ENCODE results near the gene BAD.
"Not testable (repeated sequence)": the region's sequence is repeated elsewhere in the genome, so short reads cannot be mapped to it uniquely, and the experiment has no call there.

The BAD gene

DNA sequence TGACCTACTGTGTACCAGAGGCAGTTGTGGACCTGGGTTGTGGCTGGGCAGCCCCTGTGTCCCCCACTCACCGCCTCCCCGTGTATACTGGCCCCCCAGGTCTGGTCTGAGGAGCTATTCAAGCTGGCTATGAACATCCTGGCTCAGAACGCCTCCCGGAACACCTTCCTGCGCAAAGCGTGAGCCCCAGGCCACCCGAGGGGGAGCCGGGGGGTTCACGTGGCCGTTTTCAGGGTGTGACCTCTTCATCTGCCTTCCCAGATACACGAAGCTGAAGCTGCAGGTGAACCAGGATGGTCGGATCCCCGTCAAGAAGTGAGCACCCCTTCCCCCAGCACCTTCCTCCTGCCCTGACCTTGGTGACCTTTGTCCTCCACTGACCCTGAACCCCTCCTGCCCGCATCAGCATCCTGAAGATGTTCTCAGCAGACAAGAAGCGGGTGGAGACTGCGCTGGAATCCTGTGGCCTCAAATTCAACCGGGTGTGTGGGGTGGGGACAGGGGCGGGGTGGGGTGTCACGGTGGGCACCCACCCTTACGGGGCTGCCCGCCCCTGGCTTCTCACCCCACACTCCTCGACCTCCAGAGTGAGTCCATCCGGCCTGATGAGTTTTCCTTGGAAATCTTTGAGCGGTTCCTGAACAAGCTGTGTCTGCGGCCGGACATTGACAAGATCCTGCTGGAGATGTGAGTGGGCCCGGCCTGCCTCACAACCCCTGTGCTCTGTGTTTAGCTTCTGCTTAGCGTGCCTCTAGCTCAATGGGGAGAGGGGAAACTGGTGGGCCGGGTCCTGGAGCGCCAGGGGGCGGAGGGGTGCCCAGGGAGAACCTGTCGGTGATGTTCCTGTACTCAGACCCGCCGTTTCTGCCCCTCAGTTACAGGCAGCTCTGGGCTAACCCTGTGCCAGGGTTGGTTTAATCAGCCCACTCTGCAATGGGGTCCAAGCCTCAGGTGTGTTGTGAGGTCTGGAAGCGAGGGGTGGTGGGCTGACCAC lies 29.0 kb downstream of the BAD start:
- DNase-seq: no peak

GRCh38 chr11:64254326-64254725 lies 30.1 kb downstream of the BAD start:
- no peak for DNase-seq

DNA sequence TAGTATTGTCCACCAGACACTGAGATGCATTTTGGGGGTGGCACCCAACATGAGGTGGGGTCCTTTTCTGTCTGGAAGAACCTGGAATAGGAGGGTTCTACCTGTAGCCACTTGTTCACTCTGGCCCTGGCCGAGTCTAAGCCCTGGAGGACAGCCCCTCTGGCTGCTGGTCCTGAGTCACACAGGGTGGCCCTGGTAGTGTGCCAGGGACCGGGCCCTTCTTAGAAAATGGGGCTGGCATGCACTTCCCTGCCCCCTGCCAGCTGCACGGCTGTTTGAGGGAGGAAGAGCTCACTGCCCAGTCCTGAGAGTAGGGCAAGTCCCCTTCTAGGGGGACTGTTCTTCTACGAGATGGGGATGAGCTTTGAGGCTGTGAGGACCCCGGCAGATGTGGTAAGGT lies 31.0 kb downstream of the BAD start:
- DNase-seq: no peak

GRCh38 chr11:64253043-64253442 lies 31.4 kb downstream of the BAD start:
- DNase-seq: no peak

GRCh38 chr11:64252003-64252872 lies 32.2 kb downstream of the BAD start:
- no peak for DNase-seq

DNA sequence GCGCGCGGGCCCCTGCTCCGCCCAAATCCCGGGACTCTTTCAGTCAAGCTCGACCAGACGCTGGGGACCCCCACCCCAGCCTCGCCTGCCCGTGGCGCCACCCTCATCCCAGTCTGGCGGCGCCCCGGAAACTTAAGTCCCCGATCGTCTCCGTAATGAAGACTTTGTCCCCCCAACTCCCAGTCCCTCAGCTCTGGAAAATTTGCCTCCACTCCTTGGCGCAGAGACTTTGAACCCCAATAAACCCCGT lies 32.8 kb downstream of the BAD start:
- no peak for DNase-seq

GRCh38 chr11:64251016-64251752 lies 33.3 kb downstream of the BAD start, which contains the start of gene PLCB3:
Gene PLCB3 (plus strand): TSS chr11:64251530. CDS start chr11:64251650, 120 bp downstream.
- peak; percentile 76 for DNase-seq

DNA sequence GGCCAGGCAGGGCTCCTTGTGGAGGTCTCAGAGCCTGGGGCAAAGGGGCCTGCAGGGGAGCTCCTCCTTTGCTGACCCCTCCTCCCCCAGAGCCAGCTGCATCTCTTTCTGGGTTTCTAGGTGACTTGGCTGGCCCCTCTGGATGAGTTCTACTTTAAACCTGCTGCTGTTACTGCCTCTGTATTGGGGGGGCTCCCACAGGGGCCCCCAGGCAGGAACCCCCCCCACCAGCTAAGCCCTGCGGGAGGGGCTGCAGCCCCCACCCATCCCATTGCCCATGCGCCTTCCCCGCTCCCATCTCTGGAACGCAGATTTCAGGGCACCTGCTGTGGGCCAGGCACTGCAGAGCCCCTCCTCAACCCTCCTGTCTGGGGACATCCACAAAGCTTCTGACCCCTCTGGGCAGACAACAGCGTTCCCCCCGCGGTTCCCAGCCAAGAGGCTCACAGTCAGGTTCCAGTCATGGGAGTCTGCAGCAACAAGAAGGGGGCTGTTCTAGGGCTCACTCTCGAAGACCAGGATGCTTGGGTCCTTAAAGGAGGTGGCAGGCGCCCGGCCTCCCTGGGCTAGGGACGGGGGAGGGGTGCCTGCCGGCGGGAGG lies 34.0 kb downstream of the BAD start:
- no peak for DNase-seq

DNA sequence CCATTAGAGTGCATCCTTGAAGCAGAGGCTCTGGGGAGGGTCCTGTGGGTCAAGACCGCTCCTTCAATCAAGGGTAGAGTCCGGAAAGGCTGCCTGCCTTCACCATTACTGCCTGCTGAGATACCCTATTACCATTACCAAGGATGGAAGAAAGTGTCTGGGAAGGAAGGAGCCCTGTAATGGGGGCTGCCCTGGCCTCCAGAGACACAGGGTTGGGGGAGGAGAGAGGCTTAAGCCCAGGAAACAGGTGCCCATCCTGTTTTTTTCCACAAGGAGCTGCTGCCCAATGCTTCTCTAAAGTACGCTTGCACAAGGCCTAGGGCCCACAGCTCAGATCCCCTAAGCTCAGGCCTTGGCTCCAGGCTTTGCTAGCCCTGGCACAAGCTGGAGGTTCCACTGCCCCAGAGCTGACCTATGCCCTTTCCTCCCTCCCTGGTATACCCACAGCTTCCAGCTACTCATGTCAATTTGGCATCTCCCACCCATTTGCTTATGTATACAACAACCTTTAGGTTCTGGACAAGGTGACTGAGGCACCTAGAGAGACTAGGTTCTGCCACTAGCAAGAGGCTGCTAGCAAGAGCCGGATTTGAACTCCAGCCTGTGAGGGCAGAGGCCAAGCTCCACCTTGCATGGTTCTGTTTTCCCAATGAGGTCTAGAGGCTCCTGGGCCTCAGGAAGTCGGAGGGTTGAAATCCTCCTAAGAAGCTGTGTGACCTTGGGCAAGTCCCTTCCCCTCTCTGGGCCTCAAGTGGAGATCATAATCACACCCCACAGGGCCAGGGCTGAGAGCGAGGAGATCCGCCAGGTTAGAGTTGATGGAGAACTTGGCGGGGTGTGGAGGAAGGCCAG lies 34.7 kb downstream of the BAD start:
- DNase-seq: no peak

DNA sequence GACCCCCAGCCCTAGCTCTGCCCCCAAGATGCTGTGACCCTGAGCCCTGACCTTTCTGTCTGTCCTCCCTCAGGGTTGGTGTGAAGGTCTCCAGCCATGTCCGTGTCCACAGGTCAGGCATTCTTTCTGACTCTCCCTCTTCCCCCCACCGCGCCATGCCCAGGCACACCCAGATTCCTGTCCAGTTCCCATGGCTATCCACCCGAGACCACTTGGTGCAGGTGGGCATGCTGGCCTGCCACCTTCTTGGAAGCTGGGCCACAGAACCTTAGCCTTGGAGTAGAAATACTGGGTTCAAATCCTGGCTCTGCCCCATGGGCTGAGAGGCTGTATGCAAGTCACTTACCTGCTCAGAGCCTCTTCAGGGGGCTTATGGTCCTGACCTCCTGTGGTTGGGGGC lies 35.4 kb downstream of the BAD start:
- DNase-seq: no peak

DNA sequence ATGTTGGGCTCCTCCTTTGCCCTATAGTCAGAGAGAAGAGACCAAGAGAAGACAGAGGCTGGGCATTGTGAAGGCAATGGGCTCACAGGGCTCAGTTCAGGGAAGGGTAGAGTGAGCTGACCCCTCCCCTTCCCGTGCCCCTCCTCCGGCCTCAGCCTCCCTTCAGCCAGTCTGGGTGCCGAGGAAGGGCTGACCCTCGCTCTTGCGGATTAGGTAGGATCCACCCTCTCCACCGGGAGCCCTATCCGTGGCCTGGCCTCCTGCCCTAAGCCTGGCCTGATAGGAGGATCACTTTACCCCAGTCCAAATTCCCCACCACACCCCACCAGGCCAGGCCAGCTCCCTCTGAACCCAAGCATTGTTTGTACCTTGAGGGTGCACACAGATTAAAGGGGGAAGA lies 35.9 kb downstream of the BAD start:
- no peak for DNase-seq

GRCh38 chr11:64247729-64248531 lies 36.5 kb downstream of the BAD start:
- DNase-seq: no peak

- peak; percentile 93 for DNase-seq
These were observed 37.4 kb downstream of the BAD start, which contains the start of gene PPP1R14B for GRCh38 chr11:64246871-64247728. Gene PPP1R14B (minus strand): TSS chr11:64246943. CDS start chr11:64246673, 270 bp downstream.

DNA sequence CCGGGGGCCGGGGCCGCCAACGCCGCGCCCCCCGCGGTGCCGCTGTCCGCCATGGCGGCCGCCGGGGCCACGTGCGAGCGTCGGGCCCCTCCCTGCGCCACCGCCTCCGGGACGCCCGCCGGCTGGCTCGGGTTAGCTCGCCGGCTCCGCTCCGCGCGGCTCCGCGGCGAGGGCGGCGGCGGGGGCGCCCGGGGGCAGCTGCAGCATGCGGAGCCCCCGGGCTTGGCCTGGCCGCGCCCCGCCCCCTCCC lies 37.9 kb downstream of the BAD start:
- not testable (repeated sequence) for DNase-seq

DNA sequence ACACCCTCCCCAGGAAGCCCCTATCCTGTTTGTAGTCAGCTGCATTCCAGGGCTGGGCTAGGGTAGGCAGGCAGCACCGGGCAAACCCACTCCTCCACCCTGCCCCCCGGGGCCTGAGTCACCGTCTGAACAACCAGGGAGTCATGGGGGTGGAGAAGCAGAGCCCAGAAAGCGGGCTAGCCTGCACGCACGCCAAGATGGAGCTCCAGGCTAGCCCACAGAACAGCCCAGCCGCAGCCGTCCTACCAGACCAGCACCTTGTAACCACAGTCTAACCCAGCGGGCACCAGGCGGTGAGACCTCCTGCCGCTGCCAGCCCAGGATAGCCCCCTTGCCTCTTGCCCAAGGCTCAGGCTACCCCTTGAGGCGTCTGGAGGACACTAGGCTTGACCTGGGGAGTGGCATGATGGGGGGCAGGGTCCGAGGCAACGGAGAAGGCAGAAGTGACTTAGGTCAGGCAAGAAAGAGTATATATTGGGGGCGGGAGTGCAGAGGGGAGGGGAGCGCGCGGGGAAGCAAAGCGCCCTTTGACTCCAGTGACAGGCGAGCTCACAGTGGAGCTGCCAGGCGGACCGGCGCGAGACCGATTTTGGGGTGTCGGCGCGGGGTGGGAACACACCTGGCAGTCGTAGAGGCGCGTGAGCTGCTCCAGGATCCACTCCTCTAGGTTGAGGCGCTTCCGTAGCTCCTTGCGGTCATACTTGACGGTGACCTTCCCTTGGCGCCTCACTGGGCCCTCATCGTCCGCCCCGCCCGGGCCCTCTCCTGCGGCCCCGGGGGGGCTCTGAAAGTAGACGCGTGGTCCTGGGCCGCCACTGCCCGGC lies 38.5 kb downstream of the BAD start:
- DNase-seq: peak; percentile 81

- peak; percentile 85 for DNase-seq
These were observed 39.1 kb downstream of the BAD start for GRCh38 chr11:64245401-64245796.

GRCh38 chr11:64244966-64245365 lies 39.5 kb downstream of the BAD start:
- DNase-seq: no peak

GRCh38 chr11:64244107-64244506 lies 40.4 kb downstream of the BAD start:
- no peak for DNase-seq

DNA sequence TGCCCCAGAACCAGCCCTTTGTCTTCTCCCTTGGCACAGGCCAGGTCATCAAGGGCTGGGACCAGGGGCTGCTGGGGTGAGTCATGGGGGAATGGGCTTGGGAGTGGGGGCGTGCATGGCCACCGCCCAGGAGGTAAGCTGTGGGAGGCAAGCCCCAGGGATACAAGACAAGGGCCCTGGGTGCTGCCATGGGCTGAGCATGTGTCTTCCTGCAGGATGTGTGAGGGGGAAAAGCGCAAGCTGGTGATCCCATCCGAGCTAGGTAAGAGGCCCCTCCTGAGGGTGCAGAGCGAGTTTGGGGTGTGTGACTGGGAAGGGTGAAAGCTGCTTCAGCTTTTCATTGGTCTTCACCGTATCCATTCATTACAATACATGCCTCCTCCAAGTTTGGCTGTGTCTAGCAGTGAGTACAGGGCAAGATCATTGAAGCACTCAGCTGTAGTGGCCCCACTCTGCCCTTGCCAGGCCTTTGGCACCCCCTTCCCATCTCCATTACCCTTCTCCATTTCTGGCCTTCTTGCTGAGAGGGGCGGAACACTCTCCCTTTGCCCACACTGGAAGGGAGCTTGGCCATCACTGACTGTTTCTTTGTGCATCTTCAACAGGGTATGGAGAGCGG lies 41.1 kb downstream of the BAD start:
- DNase-seq: no peak
